ENCODE data around the gene RPP25.

Gene RPP25

GRCh38 chr15:74959586-74959939, 3.0 kb upstream of the RPP25 start:
- peak overlapping the region in 1 of 2 donors; percentile 57 for H3K4me3 ChIP-seq (replicated peaks in 1 of 2; ENCODE audit: low read depth in 2 of 2, low read length in 2 of 2)

GRCh38 chr15:74958908-74959585, 2.5 kb upstream of the RPP25 start:
- no peak for DNase-seq (ENCODE audit: low read depth in 2 of 2)
- H3K4me3 ChIP-seq (replicated peaks in 1 of 2; ENCODE audit: low read depth in 2 of 2, low read length in 2 of 2) = peak overlapping the region; percentile 47 to 57

More at GRCh38 chr15:74959586-74959939, 3.0 kb upstream of the RPP25 start:
- TF ChIP-seq CTCF (IDR thresholded peaks at IDR 0.05; ENCODE audit: low read depth, low read length) = no peak
- DNase-seq (ENCODE audit: low read depth in 2 of 2) = no peak

GRCh38 chr15:74958320-74958907, 1.8 kb upstream of the RPP25 start:
- DNase-seq (ENCODE audit: low read depth in 2 of 2) = peak; percentile 34 to 52
- peak; percentile 21 for TF ChIP-seq CTCF (IDR thresholded peaks at IDR 0.05; ENCODE audit: low read depth, low read length)
- peak overlapping the region; percentile 47 to 57 for H3K4me3 ChIP-seq (replicated peaks in 1 of 2; ENCODE audit: low read depth in 2 of 2, low read length in 2 of 2)

More at GRCh38 chr15:74958908-74959585, 2.5 kb upstream of the RPP25 start:
- no peak for TF ChIP-seq CTCF (IDR thresholded peaks at IDR 0.05; ENCODE audit: low read depth, low read length)

- no peak for DNase-seq (ENCODE audit: low read depth in 2 of 2)
- peak overlapping the region; percentile 53 to 57 for H3K4me3 ChIP-seq (replicated peaks in 1 of 2; ENCODE audit: low read depth in 2 of 2, low read length in 2 of 2)
- no peak for TF ChIP-seq CTCF (IDR thresholded peaks at IDR 0.05; ENCODE audit: low read depth, low read length)
Observed at GRCh38 chr15:74957476-74958035, 984 bp upstream of the RPP25 start.

- peak overlapping the region; percentile 57 to 72 for H3K4me3 ChIP-seq (replicated peaks in 1 of 2; ENCODE audit: low read depth in 2 of 2, low read length in 2 of 2)
- TF ChIP-seq CTCF (IDR thresholded peaks at IDR 0.05; ENCODE audit: low read depth, low read length) = peak; percentile 24
- peak; percentile 66 to 85 for DNase-seq (ENCODE audit: low read depth in 2 of 2)
Observed at GRCh38 chr15:74955796-74956647, 550 bp downstream of the RPP25 start.

- H3K4me3 ChIP-seq (replicated peaks in 1 of 2; ENCODE audit: low read depth in 2 of 2, low read length in 2 of 2) = peak overlapping the region; percentile 57 to 72
- peak in 1 of 2 donors; percentile 36 for DNase-seq (ENCODE audit: low read depth in 2 of 2)
- no peak for TF ChIP-seq CTCF (IDR thresholded peaks at IDR 0.05; ENCODE audit: low read depth, low read length)
Observed at GRCh38 chr15:74955017-74955416, 1.6 kb downstream of the RPP25 start.
